Neural progenitor cell (in vitro differentiated cells): ENCODE data around the gene SCN9A. TPM values are rescaled to one million over a fixed set of nuclear protein-coding genes. Genes with fewer than 3 reads are reported as not detected.

ENCODE experiments used
- DNase-seq: peaks from one replicate; pipeline ENCODE4 v3.0.0-alpha.2; 2016; ENCODE audit warnings: low spot score
- H2AFZ ChIP-seq: fragments of 200-600 bp; sonication (generic); replicated peaks from 2 replicates; pipeline ENCODE4 v1.6.1; 2016; ENCODE audit warnings: antibody characterized with exemption
- H3F3A ChIP-seq: fragments of 200-600 bp; sonication (generic); 2 replicates; pipeline ENCODE4 v1.6.1; 2016; ENCODE audit warnings: antibody characterized with exemption, low read depth
- H3K27ac ChIP-seq: fragments of 200-600 bp; sonication (generic); 2 replicates; pipeline ENCODE4 v1.5.1; 2016; ENCODE audit warnings: mild to moderate bottlenecking
- H3K27me3 ChIP-seq: fragments of 200-600 bp; sonication (generic); 2 replicates; pipeline ENCODE4 v1.6.1; 2016; ENCODE audit warnings: mild to moderate bottlenecking, moderate library complexity
- H3K36me3 ChIP-seq: fragments of 200-600 bp; sonication (generic); 2 replicates; pipeline ENCODE4 v1.5.1; 2016
- H3K4me1 ChIP-seq: fragments of 200-600 bp; sonication (generic); 2 replicates; pipeline ENCODE4 v1.6.1; 2016; ENCODE audit warnings: mixed run types
- H3K4me2 ChIP-seq: fragments of 200-600 bp; sonication (generic); 2 replicates; pipeline ENCODE4 v1.6.1; 2016
- H3K4me3 ChIP-seq: fragments of 200-600 bp; sonication (generic); 2 replicates; pipeline ENCODE4 v1.5.1; 2016
- H3K79me2 ChIP-seq: fragments of 200-600 bp; sonication (generic); 2 replicates; pipeline ENCODE4 v1.6.1; 2016; ENCODE audit warnings: low read depth
- H3K9ac ChIP-seq: fragments of 200-600 bp; sonication (generic); 2 replicates; pipeline ENCODE4 v1.6.1; 2016
- H3K9me3 ChIP-seq: fragments of 200-600 bp; sonication (generic); 2 replicates; pipeline ENCODE4 v1.5.1; 2016; ENCODE audit warnings: low read depth
- H4K20me1 ChIP-seq: fragments of 200-600 bp; sonication (generic); 2 replicates; pipeline ENCODE4 v1.6.1; 2016; ENCODE audit warnings: low read depth
- H3K27ac Mint-ChIP-seq: 3 replicates; pipeline ENCODE4 v1.8.0; 2021; ENCODE audit warnings: mixed read lengths
- H3K27me3 Mint-ChIP-seq: 2 replicates; pipeline ENCODE4 v1.8.0; 2022; ENCODE audit warnings: low read depth, mild to moderate bottlenecking, inconsistent platforms, moderate library complexity, mixed read lengths; ENCODE audit not compliant: insufficient read depth
- H3K36me3 Mint-ChIP-seq: 3 replicates; pipeline ENCODE4 v1.8.0; 2021; ENCODE audit warnings: mixed read lengths
- H3K4me1 Mint-ChIP-seq: 3 replicates; pipeline ENCODE4 v1.8.0; 2021; ENCODE audit warnings: mixed read lengths
- H3K4me3 Mint-ChIP-seq: 3 replicates; pipeline ENCODE4 v1.8.0; 2021; ENCODE audit warnings: mild to moderate bottlenecking, moderate library complexity, mixed read lengths
- H3K9me3 Mint-ChIP-seq: 3 replicates; pipeline ENCODE4 v1.8.0; 2020; ENCODE audit warnings: mixed read lengths
- CTCF ChIP-seq: fragments of 200-600 bp; sonication (generic); IDR thresholded peaks from 2 replicates; pipeline ENCODE4 v1.5.1; 2017; ENCODE audit warnings: antibody characterized with exemption, mild to moderate bottlenecking
- EZH2 ChIP-seq: fragments of 200-600 bp; sonication (generic); IDR thresholded peaks from 2 replicates; pipeline ENCODE4 v1.6.1; 2017; ENCODE audit warnings: antibody characterized with exemption, mild to moderate bottlenecking, moderate library complexity
- EZH2phosphoT487 ChIP-seq: fragments of 200-600 bp; sonication (generic); IDR thresholded peaks from 2 replicates; pipeline ENCODE4 v1.6.1; 2017; ENCODE audit warnings: antibody characterized with exemption
- total RNA-seq: library from RNA; depleted of rRNA; stranded (reverse); fragments of >200 nt; gene quantifications from 2 replicates; pipeline ENCODE4 v1.2.3, GENCODE V29; 2015; ENCODE audit warnings: low replicate concordance

SCN9A gene
- total RNA-seq, 1 donor from 2014 or later: 1.1 TPM

DNA sequence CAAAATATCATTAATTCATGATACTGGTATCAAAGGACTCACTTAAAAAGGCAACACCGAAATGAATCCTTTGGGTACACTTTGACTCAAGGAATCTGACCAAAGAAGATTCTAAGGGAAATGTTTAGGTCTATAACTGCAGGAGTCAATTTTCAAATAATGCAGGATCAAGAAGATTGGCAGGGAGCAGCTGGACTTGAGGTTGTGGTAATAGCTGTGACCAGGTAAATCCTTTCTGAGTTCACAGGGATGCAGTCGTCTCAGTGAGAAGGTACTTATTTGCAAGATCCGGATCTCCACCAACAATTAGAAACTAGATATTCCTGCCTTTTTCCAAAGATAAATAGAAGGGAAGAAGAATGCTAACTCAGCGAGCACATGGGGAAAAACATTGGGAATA is 96.9 kb downstream of the SCN9A start:
- no peak overlapping the region for H2AFZ ChIP-seq
- no peaks in the 10 kb centered on the region for H3K79me2 ChIP-seq
- H3K27ac ChIP-seq: no peak overlapping the region

DNA sequence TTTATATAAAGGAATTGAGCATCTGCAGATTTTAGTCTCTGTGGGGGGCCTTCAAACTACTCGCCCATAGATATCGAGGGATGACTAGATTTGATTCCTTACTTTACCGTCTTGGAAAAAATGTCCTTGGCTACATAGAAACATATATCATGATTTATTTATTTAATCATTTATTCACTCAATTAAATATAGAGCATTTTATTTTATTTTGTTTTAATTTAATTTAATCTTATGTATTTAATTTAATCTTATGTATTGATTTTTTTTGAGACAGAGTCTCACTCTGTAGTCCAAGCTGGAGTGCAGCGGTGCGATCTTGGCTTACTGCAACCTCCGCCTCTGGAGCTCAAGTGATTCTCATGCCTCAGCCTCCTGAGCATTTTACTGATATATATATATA is 105.4 kb downstream of the SCN9A start:
- no peak overlapping the region for H3K4me3 Mint-ChIP-seq
- no peaks in the 10 kb centered on the region for H3K9me3 Mint-ChIP-seq
- no peaks in the 10 kb centered on the region for H4K20me1 ChIP-seq
- no peaks in the 10 kb centered on the region for H3K9me3 ChIP-seq
- TF ChIP-seq EZH2phosphoT487 (no peak), CTCF (no peak), EZH2 (no peak)
- no peaks in the 10 kb centered on the region for H3F3A ChIP-seq
- no peaks in the 10 kb centered on the region for H3K36me3 ChIP-seq
- H3K79me2 ChIP-seq: no peaks in the 10 kb centered on the region
- no peaks in the 10 kb centered on the region for H3K27me3 ChIP-seq
- no peak overlapping the region for H3K9ac ChIP-seq
- no peaks in the 10 kb centered on the region for H3K36me3 Mint-ChIP-seq
- H3K4me1 ChIP-seq: no peaks in the 10 kb centered on the region
- no peak overlapping the region for H3K27ac ChIP-seq
- H2AFZ ChIP-seq: no peak overlapping the region
- no peak overlapping the region for H3K4me2 ChIP-seq
- no peak for DNase-seq
- H3K27me3 Mint-ChIP-seq: peaks cover 2% of the 10 kb centered on the region
- H3K4me1 Mint-ChIP-seq: no peaks in the 10 kb centered on the region
- H3K27ac Mint-ChIP-seq: no peak overlapping the region
- no peak overlapping the region for H3K4me3 ChIP-seq

More for the DNA sequence above, 96.9 kb downstream of the SCN9A start:
- Mint-ChIP-seq H3K9me3 (no peaks in the 10 kb centered on the region), H3K36me3 (no peaks in the 10 kb centered on the region), H3K27ac (no peak overlapping the region), H3K4me3 (no peak overlapping the region), H3K4me1 (no peaks in the 10 kb centered on the region), H3K27me3 (no peaks in the 10 kb centered on the region)
- H3F3A ChIP-seq: no peaks in the 10 kb centered on the region
- H3K4me1 ChIP-seq: no peaks in the 10 kb centered on the region
- TF ChIP-seq CTCF (no peak), EZH2 (no peak)
- no peaks in the 10 kb centered on the region for H3K36me3 ChIP-seq
- H4K20me1 ChIP-seq: no peaks in the 10 kb centered on the region
- no peak overlapping the region for H3K4me2 ChIP-seq
- H3K27me3 ChIP-seq: no peaks in the 10 kb centered on the region
- H3K4me3 ChIP-seq: no peak overlapping the region
- no peak for DNase-seq
- H3K9me3 ChIP-seq: no peaks in the 10 kb centered on the region
- H3K9ac ChIP-seq: no peak overlapping the region

DNA sequence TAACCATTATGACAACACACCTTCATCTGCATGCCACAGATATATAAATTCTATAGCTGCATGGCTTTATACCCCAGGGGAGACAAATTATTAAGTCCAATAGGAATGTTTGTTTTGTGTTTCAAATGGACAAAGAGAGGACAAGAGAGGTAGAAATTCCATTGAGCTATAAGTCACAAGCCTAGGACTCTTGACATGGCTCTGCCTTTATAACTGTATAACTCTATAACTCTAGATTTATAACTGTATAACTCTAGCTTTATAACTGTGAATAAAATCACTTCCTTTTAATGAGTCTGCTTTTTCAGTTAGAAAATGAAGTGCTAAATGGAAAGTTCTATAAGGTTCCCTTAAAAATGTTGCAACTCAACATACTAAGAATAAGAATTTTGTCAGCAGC is 106.4 kb downstream of the SCN9A start:
- Mint-ChIP-seq H3K4me1 (no peaks in the 10 kb centered on the region), H3K27ac (no peak overlapping the region), H3K4me3 (no peak overlapping the region), H3K9me3 (no peaks in the 10 kb centered on the region), H3K36me3 (no peaks in the 10 kb centered on the region), H3K27me3 (peaks cover 2% of the 10 kb centered on the region)
- no peaks in the 10 kb centered on the region for H3K27me3 ChIP-seq
- no peak overlapping the region for H3K4me3 ChIP-seq
- no peaks in the 10 kb centered on the region for H3F3A ChIP-seq
- TF ChIP-seq EZH2: no peak
- no peak for TF ChIP-seq EZH2phosphoT487
- no peak for TF ChIP-seq CTCF
- no peak overlapping the region for H2AFZ ChIP-seq
- H3K9me3 ChIP-seq: no peaks in the 10 kb centered on the region
- H3K27ac ChIP-seq: no peak overlapping the region
- H3K9ac ChIP-seq: no peak overlapping the region
- H4K20me1 ChIP-seq: no peaks in the 10 kb centered on the region
- no peaks in the 10 kb centered on the region for H3K4me1 ChIP-seq
- H3K79me2 ChIP-seq: no peaks in the 10 kb centered on the region
- H3K4me2 ChIP-seq: no peak overlapping the region
- no peak for DNase-seq
- H3K36me3 ChIP-seq: no peaks in the 10 kb centered on the region

DNA sequence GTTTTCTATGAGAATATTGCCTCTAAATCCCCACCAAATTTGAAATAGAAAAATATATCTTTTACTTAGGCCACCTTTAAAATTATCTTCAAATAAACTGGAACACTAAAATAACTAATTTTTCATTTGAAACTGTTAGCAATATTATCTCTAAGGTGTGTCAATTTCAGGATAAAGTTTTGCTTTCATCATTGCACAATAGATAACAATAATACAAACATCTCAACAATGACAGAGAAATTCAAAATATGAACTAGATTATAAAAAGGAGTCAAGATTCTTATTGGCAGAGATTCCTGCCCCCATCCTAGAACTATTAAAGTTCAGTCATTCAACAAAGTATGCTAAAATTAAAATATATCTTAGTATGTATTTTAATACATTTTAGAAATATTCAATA is 117.9 kb downstream of the SCN9A start:
- Histone ChIP-seq H3F3A (no peaks in the 10 kb centered on the region), H3K9ac (no peak overlapping the region), H3K27ac (no peak overlapping the region), H3K36me3 (no peaks in the 10 kb centered on the region), H3K27me3 (no peaks in the 10 kb centered on the region), H3K4me1 (no peaks in the 10 kb centered on the region), H4K20me1 (no peaks in the 10 kb centered on the region), H3K4me3 (no peak overlapping the region), H3K79me2 (no peaks in the 10 kb centered on the region), H2AFZ (no peak overlapping the region), H3K9me3 (no peaks in the 10 kb centered on the region), H3K4me2 (no peak overlapping the region)
- TF ChIP-seq EZH2phosphoT487 (no peak), EZH2 (no peak), CTCF (no peak)
- H3K9me3 Mint-ChIP-seq: no peaks in the 10 kb centered on the region
- DNase-seq: no peak
- no peaks in the 10 kb centered on the region for H3K36me3 Mint-ChIP-seq
- H3K27ac Mint-ChIP-seq: no peak overlapping the region
- no peaks in the 10 kb centered on the region for H3K4me1 Mint-ChIP-seq
- H3K4me3 Mint-ChIP-seq: no peak overlapping the region
- H3K27me3 Mint-ChIP-seq: no peaks in the 10 kb centered on the region
